NB4 (cell line): Measurements from ENCODE around the gene SSBP3.

Experiments
- DNase-seq: peaks from one replicate; pipeline ENCODE4 v3.0.0; 2010; ENCODE audit warnings: low read depth
- H3K4me3 ChIP-seq: one replicate; pipeline ENCODE4 v1.5.1; 2011; ENCODE audit warnings: mild to moderate bottlenecking, low read depth, low read length, moderate library complexity
- MYC ChIP-seq: IDR thresholded peaks from 2 replicates; pipeline ENCODE4 v1.6.1; 2011; ENCODE audit warnings: low read depth, low read length
- POLR2A ChIP-seq: IDR thresholded peaks from 2 replicates; pipeline ENCODE4 v1.6.1; 2011; ENCODE audit warnings: mild to moderate bottlenecking; ENCODE audit not compliant: insufficient read length; ENCODE audit errors: extremely low read depth
- TF ChIP-seq, protein P1 (sequence below): IDR thresholded peaks from one replicate; pipeline ENCODE4 v1.5.1; 2012; ENCODE audit warnings: low read depth, low read length
- TF ChIP-seq, protein P2 (sequence below): IDR thresholded peaks from 2 replicates; pipeline ENCODE4 v1.6.1; 2011; ENCODE audit warnings: low read depth, low read length

Gene SSBP3

DNA sequence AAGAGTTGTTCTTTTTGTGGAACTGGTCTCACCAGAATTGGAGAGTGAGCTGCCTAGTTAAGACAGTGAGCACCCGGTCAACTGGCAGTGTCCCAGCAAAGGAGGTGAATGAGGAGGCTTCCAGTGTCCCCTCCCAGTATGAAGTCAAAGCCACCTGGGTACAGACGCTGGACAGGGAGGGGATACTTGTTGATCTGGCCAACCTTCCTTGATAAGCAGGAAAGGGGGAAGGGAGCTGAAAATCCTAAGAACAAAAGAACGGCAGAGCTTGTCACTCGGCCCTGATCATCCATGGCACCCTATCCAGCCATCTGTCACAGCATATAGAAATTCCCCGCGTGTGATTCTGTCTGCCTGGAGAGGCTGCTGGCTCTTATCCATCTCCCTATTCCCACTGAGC is 91.5 kb downstream of the SSBP3 start:
- DNase-seq = no peak
- TF ChIP-seq, protein P1, sequence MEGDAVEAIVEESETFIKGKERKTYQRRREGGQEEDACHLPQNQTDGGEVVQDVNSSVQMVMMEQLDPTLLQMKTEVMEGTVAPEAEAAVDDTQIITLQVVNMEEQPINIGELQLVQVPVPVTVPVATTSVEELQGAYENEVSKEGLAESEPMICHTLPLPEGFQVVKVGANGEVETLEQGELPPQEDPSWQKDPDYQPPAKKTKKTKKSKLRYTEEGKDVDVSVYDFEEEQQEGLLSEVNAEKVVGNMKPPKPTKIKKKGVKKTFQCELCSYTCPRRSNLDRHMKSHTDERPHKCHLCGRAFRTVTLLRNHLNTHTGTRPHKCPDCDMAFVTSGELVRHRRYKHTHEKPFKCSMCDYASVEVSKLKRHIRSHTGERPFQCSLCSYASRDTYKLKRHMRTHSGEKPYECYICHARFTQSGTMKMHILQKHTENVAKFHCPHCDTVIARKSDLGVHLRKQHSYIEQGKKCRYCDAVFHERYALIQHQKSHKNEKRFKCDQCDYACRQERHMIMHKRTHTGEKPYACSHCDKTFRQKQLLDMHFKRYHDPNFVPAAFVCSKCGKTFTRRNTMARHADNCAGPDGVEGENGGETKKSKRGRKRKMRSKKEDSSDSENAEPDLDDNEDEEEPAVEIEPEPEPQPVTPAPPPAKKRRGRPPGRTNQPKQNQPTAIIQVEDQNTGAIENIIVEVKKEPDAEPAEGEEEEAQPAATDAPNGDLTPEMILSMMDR = no peak
- TF ChIP-seq MYC = no peak
- TF ChIP-seq, protein P2, sequence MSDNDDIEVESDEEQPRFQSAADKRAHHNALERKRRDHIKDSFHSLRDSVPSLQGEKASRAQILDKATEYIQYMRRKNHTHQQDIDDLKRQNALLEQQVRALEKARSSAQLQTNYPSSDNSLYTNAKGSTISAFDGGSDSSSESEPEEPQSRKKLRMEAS = no peak
- TF ChIP-seq POLR2A = no peak
- H3K4me3 ChIP-seq = no peak overlapping the region

DNA sequence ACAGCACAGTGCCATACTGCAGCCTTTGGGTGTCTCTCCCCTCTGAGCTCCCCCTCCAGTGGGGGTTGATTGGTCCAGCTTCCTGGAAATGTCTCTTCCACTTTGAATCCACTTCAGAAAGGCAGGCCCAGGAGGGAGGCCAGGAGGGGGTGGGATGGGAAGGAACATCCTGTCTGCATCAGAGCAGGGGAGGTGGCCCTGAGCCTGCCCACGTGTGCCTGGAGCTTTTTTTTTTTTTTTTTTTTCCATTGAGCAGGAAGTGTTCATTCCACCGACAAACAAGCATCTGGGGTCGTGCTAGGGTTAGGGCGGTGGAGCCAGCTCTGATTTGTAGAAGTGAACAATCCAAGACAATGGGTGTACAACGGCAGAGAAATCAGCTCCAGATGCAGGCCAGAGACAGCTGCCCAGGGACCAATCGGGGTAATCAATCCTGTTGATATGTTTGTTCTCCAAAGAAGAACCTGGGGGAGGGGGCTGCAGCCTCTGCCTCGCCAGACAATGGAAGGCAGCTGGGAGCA is 93.3 kb downstream of the SSBP3 start:
- DNase-seq = no peak
- H3K4me3 ChIP-seq = no peak overlapping the region
- TF ChIP-seq MYC (no peak), POLR2A (no peak)
- TF ChIP-seq, protein P2 = no peak
- TF ChIP-seq, protein P1 = no peak

DNA sequence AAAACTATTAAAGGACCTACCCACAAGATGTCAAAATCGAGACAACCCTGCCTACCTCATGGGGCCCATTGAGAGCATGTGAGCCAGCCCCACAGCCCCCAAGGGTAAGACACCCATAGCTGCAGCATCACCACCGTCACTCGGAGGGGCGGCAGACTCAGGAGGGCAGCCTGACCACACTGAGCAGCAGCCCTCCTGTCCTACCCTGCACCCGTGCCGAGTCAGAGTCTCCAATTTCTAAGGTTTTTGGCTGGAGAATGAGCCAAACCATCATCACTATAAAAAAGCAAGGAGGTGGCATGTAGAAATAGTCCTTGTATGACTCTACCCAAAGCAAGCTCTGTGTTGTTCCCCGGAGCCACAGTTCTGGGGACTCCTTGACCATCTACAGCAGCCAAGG is 94.7 kb downstream of the SSBP3 start:
- peak; percentile 14 for DNase-seq
- TF ChIP-seq, protein P2 = no peak
- no peak for TF ChIP-seq POLR2A
- TF ChIP-seq, protein P1 = no peak
- TF ChIP-seq MYC = no peak
- no peak overlapping the region for H3K4me3 ChIP-seq

DNA sequence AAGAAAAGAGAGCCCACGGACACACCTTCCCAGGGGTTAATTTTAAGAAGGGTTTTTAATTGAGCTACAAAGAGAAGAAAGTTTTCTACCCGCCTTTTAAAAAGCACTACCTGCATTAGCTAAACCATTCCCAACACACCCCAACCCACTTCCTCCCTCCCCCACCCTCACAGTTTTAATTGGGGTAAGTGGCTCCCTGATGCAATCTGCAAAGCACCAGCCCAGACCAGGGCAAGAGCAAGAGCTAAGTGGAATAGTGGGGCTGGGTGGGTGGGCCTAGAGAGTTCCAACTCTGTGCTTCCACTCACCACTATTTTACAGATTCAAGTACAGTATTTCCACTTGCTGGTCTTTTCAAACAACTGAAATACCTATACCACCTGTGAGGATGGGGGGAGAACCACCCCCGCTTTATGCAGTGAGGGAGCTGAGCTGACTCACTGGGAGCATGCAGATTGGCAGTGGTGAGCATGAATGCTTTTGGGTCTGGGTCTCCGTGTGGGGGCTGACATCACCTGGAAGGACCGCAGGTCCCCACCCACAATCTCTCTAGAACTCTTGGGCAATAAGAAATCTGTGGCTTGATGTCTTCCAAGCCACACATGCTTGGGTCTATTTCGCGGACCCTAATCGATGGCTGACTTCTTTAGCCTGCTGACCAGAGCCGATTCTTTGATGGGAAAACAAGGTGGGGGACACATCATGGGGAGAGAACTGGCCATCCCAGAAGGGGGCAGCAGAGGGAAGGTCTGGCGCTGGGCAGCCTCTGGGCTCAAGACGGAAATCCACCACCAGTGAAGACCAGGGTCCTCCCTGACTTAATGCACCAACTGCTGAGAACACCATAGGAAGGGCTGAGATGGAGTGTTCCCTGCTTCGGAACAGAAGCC is 95.5 kb downstream of the SSBP3 start:
- no peak overlapping the region for H3K4me3 ChIP-seq
- peak; percentile 57 for DNase-seq
- TF ChIP-seq, protein P1 = peak; percentile 47
- TF ChIP-seq, protein P2 = no peak

DNA sequence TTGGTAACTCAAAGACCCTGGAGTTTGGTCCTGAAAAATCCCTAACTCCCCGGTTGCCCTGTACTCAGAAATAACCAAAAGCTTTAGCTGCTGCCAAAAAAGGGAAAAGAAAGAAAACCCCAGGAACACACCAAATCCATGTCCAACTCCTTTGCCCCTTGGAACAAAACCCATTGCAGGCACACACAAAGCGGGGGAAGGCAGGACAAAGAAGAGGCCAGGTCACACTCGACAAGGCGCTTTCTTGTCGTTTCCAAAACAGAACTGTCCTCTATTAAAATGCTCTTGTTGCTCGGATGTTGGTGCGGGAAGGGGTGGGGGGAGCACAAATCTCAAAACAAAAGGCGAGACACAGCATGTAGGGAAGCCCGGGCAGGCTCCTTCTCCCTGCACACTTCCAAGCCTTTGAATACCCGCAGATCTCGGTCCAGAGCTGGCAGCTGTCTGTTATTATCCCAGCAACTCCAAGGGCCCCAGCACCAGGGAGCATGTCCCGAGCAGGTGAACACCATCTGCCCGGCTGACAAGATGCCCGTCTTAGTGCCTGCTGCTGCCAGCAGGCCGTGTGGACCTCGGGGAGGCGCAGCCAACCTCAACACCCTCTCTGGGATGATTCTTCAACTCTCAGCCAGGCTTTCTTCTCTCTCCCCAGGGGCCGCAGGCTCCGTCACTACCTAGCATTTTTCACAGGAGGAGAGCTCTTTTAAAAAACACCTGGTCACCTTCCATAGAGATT is 96.4 kb downstream of the SSBP3 start:
- TF ChIP-seq, protein P1 = no peak
- TF ChIP-seq, protein P2 = no peak
- TF ChIP-seq MYC = no peak
- no peak for TF ChIP-seq POLR2A
- no peak for DNase-seq
- no peak overlapping the region for H3K4me3 ChIP-seq
